GM19324 (cell line): ENCODE results near the gene KRTAP4-12.
"Not testable (repeated sequence)": the region's sequence is repeated elsewhere in the genome, so short reads cannot be mapped to it uniquely, and the experiment has no call there.

Experiments used
- ATAC-seq: cut with Tn5 transposase; IDR thresholded peaks from one replicate; pipeline ENCODE4 v1.9.1; 2021; ENCODE audit warnings: mild to moderate bottlenecking, moderate library complexity; ENCODE audit not compliant: unreplicated experiment, low FRiP score

Gene KRTAP4-12

GRCh38 chr17:41123991-41124371, at the start of gene KRTAP4-12:
Gene KRTAP4-12, minus strand, starts transcription at chr17:41124182. Its CDS starts 60 bp downstream, at chr17:41124122.
- ATAC-seq, result not testable (repeated sequence)

GRCh38 chr17:41171886-41172285, 47.9 kb upstream of the KRTAP4-12 start:
- ATAC-seq, result no peak

GRCh38 chr17:41168121-41168520, 44.1 kb upstream of the KRTAP4-12 start, which contains the start of gene KRTAP4-3:
Gene KRTAP4-3, minus strand, starts transcription at chr17:41168221. Its CDS starts 49 bp downstream, at chr17:41168172.
- no peak for ATAC-seq

GRCh38 chr17:41167561-41167960, 43.6 kb upstream of the KRTAP4-12 start:
- ATAC-seq, result no peak

GRCh38 chr17:41163828-41164227, 39.8 kb upstream of the KRTAP4-12 start:
- ATAC-seq, result no peak

GRCh38 chr17:41160648-41161047, 36.7 kb upstream of the KRTAP4-12 start, which contains the start of gene KRTAP4-4:
Gene KRTAP4-4, minus strand, starts transcription at chr17:41160748. Its CDS starts 57 bp downstream, at chr17:41160691.
- no peak for ATAC-seq

GRCh38 chr17:41160190-41160589, 36.2 kb upstream of the KRTAP4-12 start:
- ATAC-seq, result not testable (repeated sequence)

GRCh38 chr17:41153856-41154255, 29.9 kb upstream of the KRTAP4-12 start:
- ATAC-seq, result no peak

GRCh38 chr17:41151525-41151924, 27.5 kb upstream of the KRTAP4-12 start:
- ATAC-seq, result no peak

- ATAC-seq, result no peak
These were observed 26.0 kb upstream of the KRTAP4-12 start for GRCh38 chr17:41150026-41150425.

- no peak for ATAC-seq
These were observed 25.6 kb upstream of the KRTAP4-12 start, which contains the start of gene KRTAP4-5 for GRCh38 chr17:41149652-41149985. Gene KRTAP4-5, minus strand, starts transcription at chr17:41149825. Its CDS starts 58 bp downstream, at chr17:41149767.

- ATAC-seq, result not testable (repeated sequence)
These were observed 25.1 kb upstream of the KRTAP4-12 start for GRCh38 chr17:41148971-41149651.

GRCh38 chr17:41147531-41148204, 23.7 kb upstream of the KRTAP4-12 start:
- ATAC-seq, result no peak

GRCh38 chr17:41145261-41145660, 21.3 kb upstream of the KRTAP4-12 start:
- no peak for ATAC-seq

GRCh38 chr17:41144846-41145245, 20.9 kb upstream of the KRTAP4-12 start:
- ATAC-seq, result no peak

GRCh38 chr17:41141361-41141760, 17.4 kb upstream of the KRTAP4-12 start:
- ATAC-seq, result no peak

- ATAC-seq, result no peak
These were observed 16.6 kb upstream of the KRTAP4-12 start, which contains the start of gene KRTAP4-6 for GRCh38 chr17:41140360-41141131. Gene KRTAP4-6, minus strand, starts transcription at chr17:41140544. Its CDS starts 57 bp downstream, at chr17:41140487.

GRCh38 chr17:41139865-41140264, 15.9 kb upstream of the KRTAP4-12 start:
- not testable (repeated sequence) for ATAC-seq

- ATAC-seq, result no peak
These were observed 10.1 kb upstream of the KRTAP4-12 start for GRCh38 chr17:41133880-41134735.

GRCh38 chr17:41131979-41132378, 8.0 kb upstream of the KRTAP4-12 start:
- no peak for ATAC-seq
